HEK293 (cell line): ENCODE results near the gene RGMA.

Experiments used
- CTCF ChIP-seq: fragments of 450-650 bp; formaldehyde crosslinking; IDR thresholded peaks from 2 replicates; pipeline ENCODE4 v1.5.1; 2016; ENCODE audit warnings: missing biosample characterization, missing genetic modification characterization
- ZNF214 ChIP-seq: fragments of 450-650 bp; formaldehyde crosslinking; IDR thresholded peaks from 2 replicates; pipeline ENCODE4 v1.5.1; 2017; ENCODE audit warnings: missing biosample characterization, mild to moderate bottlenecking, missing genetic modification characterization, borderline replicate concordance
- ZNF335 ChIP-seq: fragments of 450-650 bp; formaldehyde crosslinking; conservative IDR thresholded peaks from 2 replicates; pipeline ENCODE4 v1.5.1; 2016; ENCODE audit warnings: missing biosample characterization, missing genetic modification characterization

- TF ChIP-seq CTCF (tag by site-specific recombination) (no peak), ZNF335 (tag by site-specific recombination) (no peak), ZNF214 (tag by site-specific recombination) (no peak)
Measured at GRCh38 chr15:93034512-93034911, 54.5 kb downstream of the RGMA start.
